HG03342 (cell line): Measurements from ENCODE around the gene MAP2.
"Not testable (repeated sequence)": the region's sequence is repeated elsewhere in the genome, so short reads cannot be mapped to it uniquely, and the experiment has no call there.

Experiments
- ATAC-seq: cut with Tn5 transposase; IDR thresholded peaks from one replicate; pipeline ENCODE4 v1.9.1; 2021; ENCODE audit warnings: mild to moderate bottlenecking, moderate library complexity; ENCODE audit not compliant: unreplicated experiment

The MAP2 gene

DNA sequence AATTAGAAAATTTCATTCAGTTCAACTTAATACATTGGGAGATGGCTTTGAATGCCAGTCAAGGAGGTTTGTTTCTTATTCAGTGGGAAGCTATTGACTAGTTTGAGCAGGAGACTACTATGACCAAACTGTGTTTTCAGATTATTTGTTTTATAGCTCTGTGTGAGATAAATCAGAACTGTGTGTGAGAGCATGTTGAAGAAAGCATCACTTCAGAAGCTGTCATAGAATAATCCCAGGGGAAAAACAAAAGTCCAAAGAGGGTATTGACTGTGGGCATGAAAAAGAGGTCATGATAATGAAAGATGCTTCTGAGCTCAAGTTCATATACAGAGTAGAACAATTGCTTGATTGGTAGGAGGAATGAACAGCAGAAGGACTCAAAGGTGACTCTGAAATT lies 160.6 kb downstream of the MAP2 start:
- no peak for ATAC-seq

DNA sequence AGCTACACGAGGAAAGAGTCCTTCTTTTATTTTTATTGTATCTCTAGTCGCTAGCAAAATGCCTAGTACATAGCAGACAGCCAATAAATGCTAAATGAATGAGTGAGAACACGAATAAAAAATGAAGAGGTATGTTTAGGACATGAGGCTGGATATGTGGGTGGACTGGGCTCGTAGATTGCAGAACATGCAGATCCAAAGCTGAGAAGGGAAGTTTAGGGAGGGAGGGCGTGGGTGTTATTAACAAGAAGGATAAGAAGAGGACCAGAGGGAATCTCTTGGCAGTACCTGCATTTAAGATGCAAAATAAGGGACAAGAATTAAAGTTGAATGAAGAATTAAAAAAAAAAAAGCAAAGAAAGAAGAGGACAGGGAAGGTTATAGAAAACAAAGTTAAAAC lies 161.1 kb downstream of the MAP2 start:
- ATAC-seq: no peak

DNA sequence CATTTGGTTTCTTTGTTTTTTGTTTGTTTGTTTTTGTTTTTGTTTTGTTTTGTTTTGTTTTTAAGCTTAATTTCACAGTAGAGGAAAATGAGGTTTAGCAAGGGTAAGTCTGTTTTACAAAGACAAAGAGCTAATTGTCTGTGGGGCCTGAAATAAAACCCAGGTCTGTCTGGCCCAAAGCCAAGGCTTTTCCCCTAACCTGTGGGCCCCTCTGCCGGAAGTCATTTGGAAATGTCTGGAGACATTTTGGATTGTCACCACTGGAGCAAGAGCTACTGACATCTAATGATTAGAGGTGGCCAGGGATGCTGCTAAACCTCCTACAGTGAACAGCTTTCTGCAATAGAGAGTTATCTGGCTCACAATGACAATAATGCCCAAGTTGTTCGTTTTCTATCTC lies 167.2 kb downstream of the MAP2 start:
- ATAC-seq: no peak

DNA sequence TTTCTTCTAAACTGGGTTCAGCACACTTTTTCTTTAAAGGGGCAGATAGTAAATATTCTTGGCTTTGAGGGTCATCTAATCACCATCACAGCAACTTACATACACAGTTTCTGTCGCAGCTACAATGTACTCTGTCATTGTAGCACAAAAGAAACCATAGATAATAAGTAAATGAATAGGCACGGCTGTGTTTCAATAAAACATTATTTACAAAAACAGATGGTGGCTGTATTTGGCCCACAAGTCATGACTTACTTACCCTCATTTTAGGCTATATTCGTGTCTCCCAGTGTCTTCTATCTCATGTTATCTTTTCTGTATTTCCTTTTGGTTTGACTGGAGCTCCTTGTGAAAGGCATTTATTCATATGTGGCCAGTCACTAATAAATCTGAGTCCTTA lies 168.3 kb downstream of the MAP2 start:
- ATAC-seq: no peak

DNA sequence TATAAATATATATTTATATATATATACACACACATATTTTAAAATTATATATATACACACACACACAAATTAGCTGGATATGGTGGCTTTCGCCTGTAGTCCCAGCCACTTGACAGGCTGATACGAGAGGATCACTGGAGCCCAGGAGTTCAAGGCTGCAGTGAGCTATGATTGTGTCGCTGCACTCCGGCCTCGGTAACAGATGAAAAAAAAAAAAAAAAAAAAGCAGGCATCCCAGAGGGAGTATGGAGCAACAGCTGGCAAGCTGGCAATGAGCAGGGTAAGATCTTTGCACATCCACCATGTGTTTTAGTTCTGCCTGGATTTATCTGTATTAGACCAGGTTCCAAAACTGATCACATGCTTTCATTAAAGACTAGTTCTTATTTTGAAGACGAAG lies 170.1 kb downstream of the MAP2 start:
- ATAC-seq: no peak

DNA sequence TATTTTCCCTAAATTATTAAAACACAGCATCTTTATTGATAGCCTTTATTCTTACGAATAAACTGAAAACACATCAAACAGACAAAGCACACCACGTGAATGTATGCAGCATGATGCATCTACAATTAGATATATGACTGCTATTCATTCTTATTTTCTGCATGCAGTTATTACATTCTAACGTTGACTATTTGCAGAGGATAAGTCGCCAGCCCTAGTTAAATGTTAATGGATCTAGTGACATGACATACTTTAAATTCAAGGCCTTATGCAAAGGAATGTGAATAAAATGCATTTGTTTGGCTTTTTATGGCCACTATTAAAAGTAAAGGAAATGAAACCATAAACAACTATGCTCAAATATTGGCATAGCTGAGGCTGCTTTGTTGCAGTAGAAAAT lies 172.4 kb downstream of the MAP2 start:
- ATAC-seq: no peak

DNA sequence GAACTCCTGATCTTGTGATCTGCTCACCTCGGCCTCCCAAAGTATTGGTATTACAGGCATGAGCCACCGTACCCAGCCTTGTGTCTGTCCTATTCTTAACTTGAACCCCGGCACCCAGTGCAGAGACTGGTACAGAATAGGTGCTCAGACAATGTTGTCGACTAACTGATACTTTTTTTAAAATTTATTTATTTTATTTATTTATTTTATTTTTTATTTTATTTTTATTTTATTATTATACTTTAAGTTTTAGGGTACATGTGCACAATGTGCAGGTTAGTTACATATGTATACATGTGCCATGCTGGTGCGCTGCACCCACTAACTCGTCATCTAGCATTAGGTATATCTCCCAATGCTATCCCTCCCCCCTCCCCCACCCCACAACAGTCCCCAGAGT lies 174.4 kb downstream of the MAP2 start:
- ATAC-seq: not testable (repeated sequence)

DNA sequence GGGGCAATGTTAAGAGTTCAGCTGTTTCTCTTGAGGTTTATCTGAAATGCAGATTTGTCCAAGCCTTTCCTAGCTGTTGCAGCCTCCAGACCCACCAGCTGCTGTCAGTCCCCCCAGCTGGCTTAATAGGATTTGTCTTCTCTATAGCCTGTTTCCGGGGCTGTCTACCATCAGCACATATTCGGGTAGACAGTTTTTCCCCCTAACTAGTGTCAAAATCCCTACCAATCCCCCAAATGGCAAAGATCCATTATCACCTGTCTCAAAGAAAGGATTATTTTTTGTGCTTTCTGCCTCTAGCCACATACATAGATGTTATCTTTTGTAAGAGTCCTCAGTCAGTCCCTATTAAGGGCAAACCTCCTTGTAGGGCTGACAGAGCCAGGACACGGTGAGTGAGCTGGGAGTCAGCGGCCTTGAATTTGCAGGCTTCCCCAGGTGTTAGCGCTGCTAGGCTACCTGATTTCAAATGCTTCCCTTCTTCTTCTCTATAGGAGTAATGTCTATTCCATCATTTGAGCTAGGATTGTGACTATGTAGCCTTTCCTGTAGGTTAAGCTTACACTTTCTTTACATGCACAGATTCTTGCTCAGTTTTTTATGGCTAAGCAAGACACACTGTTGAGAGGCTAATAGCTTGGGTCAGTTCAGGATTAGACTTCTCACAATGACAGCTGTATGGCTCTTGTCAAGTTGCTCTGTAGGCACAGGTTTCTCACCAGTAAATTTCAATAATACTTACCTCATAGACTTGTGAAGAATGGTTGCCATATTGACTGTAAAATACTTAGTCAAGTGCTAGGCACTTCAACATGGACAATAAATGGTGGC lies 176.7 kb downstream of the MAP2 start:
- no peak for ATAC-seq

DNA sequence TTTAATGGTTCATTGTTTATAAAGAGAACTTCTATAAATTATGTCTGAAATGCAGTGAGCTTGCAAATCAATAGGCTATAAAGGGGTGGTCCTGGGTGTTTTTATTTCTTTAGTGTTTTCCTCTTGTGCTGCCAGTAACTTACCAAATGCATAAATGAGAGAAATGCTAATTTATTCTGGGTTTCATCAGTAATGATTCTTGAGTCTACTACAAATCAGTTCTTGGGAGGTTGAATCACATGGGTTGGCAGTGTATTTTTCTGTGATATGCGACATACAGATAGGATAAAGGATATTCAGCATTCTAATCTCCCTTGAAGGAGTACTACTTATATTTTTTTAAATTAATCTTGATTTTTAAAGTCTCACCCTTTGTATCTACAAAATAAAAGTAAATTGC lies 177.7 kb downstream of the MAP2 start:
- no peak for ATAC-seq

DNA sequence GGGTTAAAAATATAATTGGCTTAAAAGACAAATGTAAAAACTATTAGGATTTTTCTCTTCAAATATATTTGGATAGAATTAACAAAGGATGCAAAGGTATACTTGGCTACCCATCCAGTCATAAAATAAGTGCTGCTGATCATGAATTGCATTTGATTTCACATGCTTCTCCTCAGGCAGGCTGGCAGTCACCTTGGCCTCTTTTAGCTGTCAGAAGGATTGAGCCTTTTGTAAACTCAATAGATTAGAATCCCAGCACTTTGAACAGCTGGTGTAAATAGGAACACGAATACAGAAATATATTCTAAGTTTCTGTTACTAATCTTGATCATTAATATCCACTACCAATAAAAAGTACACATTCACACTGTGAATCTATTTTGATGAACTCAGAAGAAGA lies 178.4 kb downstream of the MAP2 start:
- ATAC-seq: no peak

DNA sequence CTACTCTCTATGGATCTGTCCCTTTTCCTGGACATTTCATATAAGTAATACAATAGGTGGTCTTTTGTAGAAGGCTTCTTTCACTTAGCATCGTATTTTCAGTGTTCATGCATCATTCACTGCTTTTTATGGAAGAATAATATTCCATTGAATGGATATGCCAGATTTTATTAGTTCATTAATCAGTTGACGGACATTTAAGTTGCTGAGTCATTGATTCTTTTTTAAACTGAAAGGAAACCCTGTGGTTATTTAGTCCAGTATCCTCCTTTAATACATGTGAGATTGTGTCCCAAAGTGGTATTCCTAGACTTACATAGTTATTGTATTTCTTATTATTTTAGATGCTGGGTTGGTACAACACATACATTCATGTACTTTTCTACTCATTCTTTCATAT lies 185.7 kb downstream of the MAP2 start:
- ATAC-seq: no peak

DNA sequence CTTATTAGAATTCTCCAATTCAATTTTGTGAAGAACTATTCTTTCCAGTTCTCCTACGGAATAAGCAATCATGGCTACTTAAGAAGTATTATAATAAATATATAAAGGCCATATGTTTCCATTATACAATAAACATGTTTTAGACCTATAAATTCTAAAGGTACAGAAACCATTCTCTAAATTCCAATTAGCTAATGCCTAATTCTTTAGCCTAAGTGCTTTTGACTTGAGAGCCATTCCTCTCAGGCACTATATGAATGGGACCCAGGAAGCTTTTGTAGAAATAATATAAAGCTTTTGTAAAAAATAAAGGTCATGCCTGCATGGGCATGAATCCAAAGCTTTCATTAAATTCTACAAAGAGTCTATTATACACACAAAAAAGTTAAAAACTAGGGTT lies 186.8 kb downstream of the MAP2 start:
- ATAC-seq: no peak

DNA sequence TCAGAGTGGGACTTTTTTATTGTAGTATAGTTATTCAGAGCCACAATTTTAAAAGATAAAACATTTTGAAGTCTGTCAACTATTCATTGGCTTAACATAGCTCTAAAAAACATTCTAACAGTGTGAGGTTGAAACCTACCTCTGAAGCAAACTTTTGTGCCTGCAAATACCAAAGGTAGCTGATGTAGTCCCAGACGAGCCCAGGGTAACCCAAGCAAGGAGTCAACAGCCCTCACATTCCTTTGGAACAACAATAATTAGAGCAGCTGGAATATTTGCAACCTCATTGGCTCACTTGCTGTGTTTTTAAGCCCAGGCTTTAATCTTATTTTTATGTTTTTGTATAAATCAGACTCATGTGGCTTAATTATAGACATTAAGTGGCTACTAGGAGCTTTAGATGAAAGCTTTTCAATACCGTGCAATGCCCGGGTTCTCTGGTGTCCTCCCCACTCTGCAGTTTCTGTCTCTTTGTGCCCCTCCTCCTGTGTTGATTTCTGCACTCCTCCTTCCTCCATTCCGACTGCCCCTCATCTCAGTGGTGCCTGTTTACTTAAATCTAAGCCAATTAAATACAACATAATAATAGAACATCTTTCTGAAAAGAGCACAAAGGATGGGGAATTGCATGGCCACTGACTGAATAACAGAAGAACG lies 189.9 kb downstream of the MAP2 start:
- no peak for ATAC-seq

DNA sequence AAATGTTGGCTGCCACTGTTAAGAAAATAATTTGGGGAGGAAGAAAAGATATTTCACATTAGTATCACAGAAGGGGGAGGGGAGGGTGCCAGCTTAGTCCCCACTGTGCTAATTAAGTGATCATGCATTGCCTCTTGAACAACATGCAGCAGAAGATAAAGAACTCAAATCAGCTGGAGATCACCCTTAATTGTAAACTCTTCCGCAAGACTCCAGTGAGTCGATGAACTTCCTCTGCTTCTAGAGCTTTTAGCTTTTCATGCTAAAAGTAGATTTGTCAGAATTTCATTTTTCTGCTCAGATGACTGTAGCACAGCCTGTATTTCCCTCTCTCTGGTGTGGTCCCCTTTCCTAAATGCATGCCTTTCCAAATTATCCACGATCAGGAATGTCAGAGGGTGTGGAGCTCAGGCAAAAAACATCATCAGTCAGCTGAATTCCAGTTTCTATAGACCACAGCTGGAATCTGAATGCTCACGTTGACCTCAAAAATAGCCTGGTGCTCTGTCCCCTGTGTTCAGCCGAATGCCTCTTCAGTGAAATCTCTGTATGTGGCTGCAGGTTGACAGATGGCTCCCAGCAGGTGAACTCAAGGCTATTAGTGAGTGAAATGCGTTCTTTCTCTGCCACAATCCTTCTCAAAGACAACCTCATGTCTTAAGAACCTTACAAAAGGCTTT lies 191.0 kb downstream of the MAP2 start:
- ATAC-seq: no peak

DNA sequence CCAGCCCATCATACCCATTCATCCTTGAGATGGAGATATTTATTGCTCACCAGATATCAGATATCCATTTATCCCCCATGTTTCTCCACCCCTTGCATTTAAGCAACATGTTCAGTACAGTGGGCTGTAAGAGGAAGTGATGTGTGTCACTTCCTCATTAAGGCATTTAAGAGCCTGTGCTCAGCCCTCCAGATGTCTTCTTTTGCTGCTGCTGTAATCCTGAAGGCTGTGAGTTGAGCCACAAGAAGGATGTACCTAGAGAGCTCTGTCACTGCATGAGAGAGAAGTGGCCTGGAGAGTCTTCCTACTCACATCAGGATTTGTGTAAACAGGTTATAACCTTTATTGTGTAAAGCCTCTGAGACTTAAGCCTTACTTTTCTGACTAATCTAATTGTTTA lies 195.9 kb downstream of the MAP2 start:
- ATAC-seq: peak; percentile 92

DNA sequence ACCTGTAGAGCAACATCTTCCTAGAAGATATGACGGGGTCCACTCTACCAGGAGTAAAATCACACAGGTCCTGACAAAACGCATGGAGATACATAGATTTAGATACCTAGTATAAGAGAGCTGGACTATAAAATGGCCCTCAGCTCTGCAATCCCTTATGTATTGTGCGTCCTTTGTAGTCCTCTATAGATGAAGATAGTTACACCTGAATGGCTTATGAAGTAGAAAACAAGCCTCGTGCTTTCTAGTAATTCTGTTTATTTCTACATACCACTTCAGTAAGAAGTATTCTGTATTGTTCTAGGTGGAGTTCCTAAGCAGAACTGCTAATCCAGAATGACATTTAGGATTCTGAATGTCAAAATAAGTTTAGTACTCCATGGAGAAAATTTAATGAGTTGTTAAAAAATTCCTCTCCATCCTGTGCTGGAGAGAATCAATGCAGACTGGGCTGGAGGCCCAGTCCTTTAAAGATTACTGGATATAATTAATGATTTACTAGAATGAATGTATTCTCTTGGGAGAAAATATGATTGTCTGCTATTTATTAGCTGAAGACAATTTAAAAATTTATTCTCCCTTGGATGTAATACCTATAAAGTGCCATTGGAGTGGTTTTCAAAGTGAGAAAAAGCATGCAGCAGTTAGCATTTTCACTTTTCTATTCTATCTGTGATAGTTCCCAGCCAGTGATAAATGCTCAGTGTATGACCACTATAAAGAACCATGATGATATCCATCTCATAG lies 200.5 kb downstream of the MAP2 start:
- ATAC-seq: no peak

DNA sequence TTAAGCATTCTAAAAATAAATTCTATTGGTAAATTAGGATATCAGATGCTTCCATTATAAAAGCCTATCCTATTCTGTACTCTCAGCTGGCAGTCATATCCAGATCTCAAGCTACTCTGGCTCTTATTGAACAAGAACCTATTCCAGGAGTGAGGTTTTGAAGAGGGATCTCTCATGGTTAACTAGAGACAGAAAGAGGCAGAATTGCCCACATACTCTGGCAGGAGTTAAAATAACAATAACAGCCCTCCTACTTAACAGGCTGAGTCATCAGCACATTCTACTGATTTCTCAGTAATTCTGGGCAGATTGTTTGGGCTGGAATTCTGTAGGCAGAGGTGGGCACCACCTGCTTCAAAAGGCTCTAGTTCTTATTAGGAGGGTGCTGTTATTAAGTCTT lies 205.8 kb downstream of the MAP2 start:
- no peak for ATAC-seq

DNA sequence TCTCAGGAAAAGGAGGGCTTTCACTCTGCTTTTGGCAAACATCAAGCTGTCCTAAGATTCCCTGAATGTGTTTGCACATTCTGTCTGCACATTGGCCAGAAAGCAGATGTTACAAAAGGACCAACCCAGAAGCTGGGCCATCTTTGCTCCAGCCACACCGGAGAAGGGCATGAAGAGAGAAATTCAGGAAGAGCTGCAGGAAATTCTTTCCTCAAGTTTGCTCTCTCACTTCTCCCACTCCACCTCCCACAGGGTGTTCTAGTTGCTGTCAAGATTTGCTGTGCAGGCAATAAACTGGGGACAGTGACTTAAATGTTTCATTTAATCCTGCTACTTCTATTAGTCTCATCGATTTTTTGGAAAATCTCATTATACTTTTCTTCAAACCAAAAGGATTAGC lies 210.1 kb downstream of the MAP2 start:
- ATAC-seq: no peak

DNA sequence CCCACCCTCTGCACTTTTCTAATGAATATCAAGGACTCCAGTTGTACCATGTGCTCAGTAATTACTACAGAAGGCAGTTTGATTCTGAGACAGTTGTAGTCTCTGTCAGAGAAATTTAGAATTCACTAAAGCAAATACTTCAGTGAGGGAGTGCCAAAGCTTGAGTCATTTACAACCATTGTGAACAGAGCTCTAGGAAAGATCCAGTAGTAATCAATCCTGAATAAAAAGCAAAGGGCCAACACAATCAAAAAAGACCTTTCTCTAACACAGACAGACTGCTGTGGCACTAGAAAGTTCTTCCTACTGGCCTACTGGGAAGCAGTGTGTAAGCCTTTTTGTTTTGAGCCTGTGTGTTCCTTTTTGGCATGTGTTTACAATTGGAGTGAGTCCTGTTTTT lies 212.2 kb downstream of the MAP2 start:
- ATAC-seq: no peak

DNA sequence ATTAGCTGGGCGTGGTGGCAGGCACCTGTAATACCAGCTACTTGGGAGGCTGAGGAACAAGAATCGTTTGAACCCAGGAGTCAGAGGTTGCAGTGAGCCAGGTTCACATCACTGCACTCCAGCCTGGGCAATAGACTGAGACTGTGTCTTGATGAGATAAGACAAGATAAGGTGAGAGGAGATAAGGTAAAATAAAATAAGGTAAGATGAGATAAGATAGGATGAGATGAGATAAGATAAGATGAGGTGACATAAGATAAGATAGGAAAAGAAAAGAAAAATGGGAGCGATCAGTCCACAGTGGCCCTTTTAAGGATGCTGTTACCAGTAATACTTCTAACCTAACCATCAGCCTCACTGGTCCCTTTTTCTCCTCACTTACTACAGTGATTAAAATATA lies 213.4 kb downstream of the MAP2 start:
- no peak for ATAC-seq

DNA sequence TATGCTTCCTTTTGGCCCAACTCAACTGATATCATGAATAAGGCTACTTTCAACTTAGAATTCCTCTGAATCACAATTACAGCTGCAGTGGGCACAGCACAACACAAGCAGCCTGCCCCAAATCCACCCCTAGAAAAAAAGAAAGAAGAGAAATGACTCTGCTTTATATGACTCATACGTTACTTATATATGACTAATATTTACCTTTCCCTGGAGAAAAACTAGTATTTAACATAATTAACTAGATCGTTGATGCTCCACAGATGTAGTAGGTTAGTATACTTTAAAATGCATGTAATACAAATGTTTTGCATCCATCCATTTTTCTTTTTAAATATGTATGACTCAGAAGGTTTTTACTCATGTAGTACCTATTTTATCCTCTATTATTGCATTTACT lies 214.5 kb downstream of the MAP2 start:
- ATAC-seq: peak; percentile 38
